Measurements from ENCODE around the gene EFNA5. TPM values are rescaled to one million over a fixed set of nuclear protein-coding genes. Genes with fewer than 3 reads are reported as not detected.

EFNA5 gene
- total RNA-seq, 1 donor from 2014 or later, result 12.0 TPM

GRCh38 chr5:107696498-107696897 lies 25.8 kb upstream of the EFNA5 start:
- H3K9me3 Mint-ChIP-seq (ENCODE audit: low read depth), result peaks cover 9% of the 10 kb centered on the region
- no peak overlapping the region for H3K27ac Mint-ChIP-seq
- H3K4me3 Mint-ChIP-seq (ENCODE audit: low read depth), result no peak overlapping the region
- no peak for DNase-seq (ENCODE audit: low spot score, unreplicated experiment)
- peaks cover 5% of the 10 kb centered on the region for H3K27me3 Mint-ChIP-seq
- TF ChIP-seq CTCF (IDR thresholded peaks at IDR 0.05; ENCODE audit: unreplicated experiment), result no peak
- H3K36me3 Mint-ChIP-seq (ENCODE audit: insufficient read depth), result no peaks in the 10 kb centered on the region
- no peaks in the 10 kb centered on the region for H3K4me1 Mint-ChIP-seq (ENCODE audit: low read depth)

DNA sequence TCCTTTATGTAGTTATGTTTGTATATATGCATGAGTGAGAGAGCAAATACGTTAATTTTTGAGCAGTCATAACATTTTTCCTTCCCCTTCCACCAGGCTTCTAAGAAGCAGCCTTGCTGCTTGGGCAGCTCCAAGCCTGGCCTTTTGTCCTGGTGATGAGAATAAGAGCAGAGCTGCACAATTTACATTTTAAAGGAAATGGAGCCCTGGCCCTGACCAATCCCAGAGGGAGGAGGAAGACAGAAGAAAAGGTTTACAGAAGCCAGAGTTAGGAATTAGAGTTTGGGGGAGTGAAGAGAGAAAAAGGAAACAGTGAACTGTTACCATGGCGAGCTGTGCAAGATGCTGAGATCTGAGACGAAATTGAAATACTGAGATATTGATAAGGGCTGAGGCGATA lies 25.3 kb upstream of the EFNA5 start:
- peaks cover 5% of the 10 kb centered on the region for H3K27me3 Mint-ChIP-seq
- H3K4me3 Mint-ChIP-seq (ENCODE audit: low read depth), result no peak overlapping the region
- no peaks in the 10 kb centered on the region for H3K4me1 Mint-ChIP-seq (ENCODE audit: low read depth)
- no peak for TF ChIP-seq CTCF (IDR thresholded peaks at IDR 0.05; ENCODE audit: unreplicated experiment)
- H3K9me3 Mint-ChIP-seq (ENCODE audit: low read depth), result peaks cover 11% of the 10 kb centered on the region
- no peak overlapping the region for H3K27ac Mint-ChIP-seq
- DNase-seq (ENCODE audit: low spot score, unreplicated experiment), result no peak
- H3K36me3 Mint-ChIP-seq (ENCODE audit: insufficient read depth), result no peaks in the 10 kb centered on the region

DNA sequence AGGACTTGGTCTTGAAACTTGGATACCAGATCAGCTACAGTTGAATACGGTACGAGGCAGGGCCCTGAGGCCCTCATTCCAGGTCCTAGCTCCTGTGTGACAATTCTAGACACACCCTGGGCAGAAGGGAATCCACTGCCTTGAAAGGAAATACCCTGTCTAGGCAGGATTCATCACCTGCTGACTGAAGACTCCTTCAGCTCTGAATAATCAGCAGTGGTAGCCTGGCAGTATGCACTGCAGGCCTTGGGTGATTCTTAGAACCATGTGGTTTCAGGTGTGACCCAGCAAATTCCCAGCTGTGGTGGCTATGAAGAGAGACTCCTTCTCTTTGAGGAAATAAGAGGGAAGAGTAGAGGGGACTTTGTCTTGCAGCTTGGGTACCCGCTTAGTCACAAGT lies 17.2 kb upstream of the EFNA5 start:
- Mint-ChIP-seq H3K27ac (no peak overlapping the region), H3K9me3 (ENCODE audit: low read depth) (peaks cover 11% of the 10 kb centered on the region), H3K27me3 (peaks cover 9% of the 10 kb centered on the region), H3K4me1 (ENCODE audit: low read depth) (no peaks in the 10 kb centered on the region), H3K36me3 (ENCODE audit: insufficient read depth) (no peaks in the 10 kb centered on the region), H3K4me3 (ENCODE audit: low read depth) (no peak overlapping the region)
- no peak for TF ChIP-seq CTCF (IDR thresholded peaks at IDR 0.05; ENCODE audit: unreplicated experiment)
- no peak for DNase-seq (ENCODE audit: low spot score, unreplicated experiment)

DNA sequence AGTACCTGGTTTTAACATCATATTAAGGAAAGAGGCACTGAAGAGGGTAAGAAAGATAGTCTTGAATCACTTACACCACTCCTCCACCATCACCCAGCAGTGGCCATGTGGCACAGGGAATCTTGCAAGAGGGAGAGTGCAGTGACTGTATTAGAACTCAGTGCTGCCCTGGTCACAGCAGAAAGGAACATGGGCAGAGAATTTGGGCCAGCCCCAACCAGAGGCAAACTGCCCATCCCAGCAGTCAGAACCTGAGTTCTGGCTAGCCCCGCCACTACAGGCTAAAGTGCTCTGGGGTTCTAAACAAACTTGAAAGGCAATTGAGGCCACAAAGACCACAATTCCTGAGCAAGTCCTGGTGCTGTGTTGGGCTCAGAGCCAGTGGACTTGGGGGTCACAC lies 16.7 kb upstream of the EFNA5 start:
- no peak for DNase-seq (ENCODE audit: low spot score, unreplicated experiment)
- Mint-ChIP-seq H3K4me1 (ENCODE audit: low read depth) (no peaks in the 10 kb centered on the region), H3K9me3 (ENCODE audit: low read depth) (peaks cover 10% of the 10 kb centered on the region), H3K4me3 (ENCODE audit: low read depth) (no peak overlapping the region), H3K36me3 (ENCODE audit: insufficient read depth) (no peaks in the 10 kb centered on the region), H3K27me3 (peaks cover 9% of the 10 kb centered on the region), H3K27ac (no peak overlapping the region)
- no peak for TF ChIP-seq CTCF (IDR thresholded peaks at IDR 0.05; ENCODE audit: unreplicated experiment)

GRCh38 chr5:107682533-107682932 lies 11.8 kb upstream of the EFNA5 start:
- H3K4me3 Mint-ChIP-seq (ENCODE audit: low read depth), result no peak overlapping the region
- H3K4me1 Mint-ChIP-seq (ENCODE audit: low read depth), result no peaks in the 10 kb centered on the region
- no peaks in the 10 kb centered on the region for H3K36me3 Mint-ChIP-seq (ENCODE audit: insufficient read depth)
- DNase-seq (ENCODE audit: low spot score, unreplicated experiment), result no peak
- TF ChIP-seq CTCF (IDR thresholded peaks at IDR 0.05; ENCODE audit: unreplicated experiment), result no peak
- no peaks in the 10 kb centered on the region for H3K9me3 Mint-ChIP-seq (ENCODE audit: low read depth)
- peaks cover 9% of the 10 kb centered on the region for H3K27me3 Mint-ChIP-seq
- no peak overlapping the region for H3K27ac Mint-ChIP-seq

All from progenitor cell of endocrine pancreas (in vitro differentiated cells).